HEK293 (cell line): ENCODE results near the gene KANK4.

Experiments
- ATF2 ChIP-seq: fragments of 450-650 bp; formaldehyde crosslinking; IDR thresholded peaks from 2 replicates; pipeline ENCODE4 v1.5.1; 2016; ENCODE audit warnings: missing biosample characterization, missing genetic modification characterization, low read depth
- CTCF ChIP-seq: fragments of 450-650 bp; formaldehyde crosslinking; IDR thresholded peaks from 2 replicates; pipeline ENCODE4 v1.5.1; 2016; ENCODE audit warnings: missing biosample characterization, missing genetic modification characterization
- KLF9 ChIP-seq: fragments of 450-650 bp; formaldehyde crosslinking; IDR thresholded peaks from 2 replicates; pipeline ENCODE4 v1.5.1; 2016; ENCODE audit warnings: missing biosample characterization, missing genetic modification characterization, low read depth
- TCF7L2 ChIP-seq: IDR thresholded peaks from 2 replicates; pipeline ENCODE4 v1.6.1; 2011; ENCODE audit warnings: low read depth, mild to moderate bottlenecking, inconsistent platforms, low read length, moderate library complexity, borderline replicate concordance
- YY1 ChIP-seq: fragments of 450-650 bp; formaldehyde crosslinking; IDR thresholded peaks from 2 replicates; pipeline ENCODE4 v1.5.1; 2018; ENCODE audit warnings: missing biosample characterization, missing genetic modification characterization
- ZBTB8A ChIP-seq: fragments of 450-650 bp; formaldehyde crosslinking; IDR thresholded peaks from 2 replicates; pipeline ENCODE4 v1.5.1; 2016; ENCODE audit warnings: missing biosample characterization, missing genetic modification characterization
- ZNF138 ChIP-seq: fragments of 450-650 bp; formaldehyde crosslinking; IDR thresholded peaks from 2 replicates; pipeline ENCODE4 v1.5.1; 2016; ENCODE audit warnings: missing biosample characterization, missing genetic modification characterization, borderline replicate concordance
- ZNF157 ChIP-seq: fragments of 450-650 bp; formaldehyde crosslinking; IDR thresholded peaks from 2 replicates; pipeline ENCODE4 v1.5.1; 2016; ENCODE audit warnings: missing biosample characterization, missing genetic modification characterization
- ZNF18 ChIP-seq: fragments of 450-650 bp; formaldehyde crosslinking; IDR thresholded peaks from 2 replicates; pipeline ENCODE4 v1.5.1; 2016; ENCODE audit warnings: missing biosample characterization, missing genetic modification characterization
- ZNF311 ChIP-seq: fragments of 450-650 bp; formaldehyde crosslinking; IDR thresholded peaks from 2 replicates; pipeline ENCODE4 v1.5.1; 2017; ENCODE audit warnings: missing biosample characterization, missing genetic modification characterization, borderline replicate concordance
- ZNF555 ChIP-seq: fragments of 450-650 bp; formaldehyde crosslinking; conservative IDR thresholded peaks from 2 replicates; pipeline ENCODE4 v1.5.1; 2017; ENCODE audit warnings: missing biosample characterization, mild to moderate bottlenecking, missing genetic modification characterization, inconsistent platforms
- ZNF677 ChIP-seq: fragments of 450-650 bp; IDR thresholded peaks from 2 replicates; pipeline ENCODE4 v1.5.0; 2018; ENCODE audit warnings: missing biosample characterization, mild to moderate bottlenecking, missing genetic modification characterization, moderate library complexity

- TF ChIP-seq ZNF311 (tag by site-specific recombination) (no peak), TCF7L2 (no peak), YY1 (tag by site-specific recombination) (no peak), ZNF18 (tag by site-specific recombination) (no peak), ZNF138 (tag by site-specific recombination) (no peak), ZNF555 (tag by site-specific recombination) (no peak), ZNF677 (no peak), ATF2 (tag by site-specific recombination) (no peak), CTCF (tag by site-specific recombination) (no peak), ZBTB8A (tag by site-specific recombination) (no peak), ZNF157 (no peak), KLF9 (tag by site-specific recombination) (no peak)
Measured at GRCh38 chr1:62227496-62227895, 91.7 kb downstream of the KANK4 start.
